Left renal pelvis (tissue), 4 donors: Measurements from ENCODE around the gene KLHL18. TPM values are rescaled to one million over a fixed set of nuclear protein-coding genes. Genes with fewer than 3 reads are reported as not detected.

Experiments used
- DNase-seq, 4 donors: peaks; one replicate each; pipeline ENCODE4 v3.0.0-alpha.2; 2013; ENCODE audit warnings: low read depth in 4 of 4, low spot score in 3 of 4
- polyA plus RNA-seq, 4 donors: library from polyadenylated mRNA; unstranded; fragments of 120-200 nt; gene quantifications; one replicate each; pipeline ENCODE4 v1.2.1, GENCODE V29; 2013; ENCODE audit not compliant: insufficient read length in 4 of 4

KLHL18 gene
- polyA plus RNA-seq, 4 donors, result 12.2 to 15.4 (median 12.8) TPM

DNA sequence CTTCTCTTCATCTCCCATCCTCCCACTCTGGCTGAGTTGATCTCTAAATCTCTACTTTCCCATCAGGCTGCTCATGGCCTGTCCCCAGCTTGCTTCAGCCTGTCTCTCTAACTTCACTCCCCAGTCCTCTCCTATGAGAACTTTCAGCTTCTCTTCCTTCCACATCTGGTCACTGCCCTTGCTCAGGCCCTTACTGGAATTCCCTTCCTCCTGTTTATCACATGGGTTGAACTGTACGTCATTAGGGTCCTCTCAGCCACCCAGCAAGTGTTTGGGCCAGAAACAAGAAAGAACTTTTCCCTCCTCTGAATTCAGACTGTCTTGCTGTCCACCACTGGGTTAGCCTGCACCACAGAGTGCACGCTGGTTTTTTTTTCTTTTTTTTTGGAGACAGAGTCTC is 103.1 kb downstream of the KLHL18 start:
- no peak for DNase-seq

DNA sequence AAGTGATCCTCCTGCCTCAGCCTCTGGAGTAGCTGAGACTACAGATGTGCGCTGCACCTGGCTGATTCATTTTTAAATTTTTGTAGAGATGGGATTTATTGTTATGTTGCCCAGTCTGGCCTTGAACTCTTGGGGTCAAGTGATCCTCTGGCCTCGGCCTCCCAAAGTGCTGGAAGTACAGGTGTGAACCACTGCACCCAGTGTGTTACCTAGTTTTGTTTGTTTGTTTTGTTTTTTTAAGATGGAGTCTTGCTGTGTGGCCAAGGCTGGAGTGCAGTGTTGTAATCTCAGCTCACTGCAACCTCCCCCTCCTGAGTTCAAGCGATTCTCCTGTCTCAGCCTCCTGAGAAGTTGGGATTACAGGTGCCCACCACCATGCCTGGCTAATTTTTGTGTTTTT is 110.2 kb downstream of the KLHL18 start:
- DNase-seq, result no peak

- no peak for DNase-seq
Observed at GRCh38 chr3:47394140-47394870, 111.6 kb downstream of the KLHL18 start.

GRCh38 chr3:47394881-47395280 is 112.1 kb downstream of the KLHL18 start:
- no peak for DNase-seq

Other genes starting within 250 kb of the KLHL18 start
- gene SETD2, start 118.8 kb upstream of the KLHL18 start, polyA plus RNA-seq, result 10 to 100 TPM; 62.7 to 73.8 (median 66.8) TPM
- gene KIF9, start 145 bp upstream of the KLHL18 start, polyA plus RNA-seq, result 10 to 100 TPM in 3 of 4 donors, 1 to 10 TPM in 1; 7.6 to 23.5 (median 21.9) TPM
- 10 to 100 TPM; 21.3 to 35.0 (median 27.2) TPM for gene PTPN23, start 98.1 kb downstream of the KLHL18 start, polyA plus RNA-seq
- 10 to 100 TPM; 62.9 to 88.9 (median 73.0) TPM for gene SCAP, start 193.0 kb downstream of the KLHL18 start, polyA plus RNA-seq
- gene ELP6, start 230.8 kb downstream of the KLHL18 start, polyA plus RNA-seq, result 10 to 100 TPM; 33.3 to 48.2 (median 39.4) TPM